Stimulated activated CD4-positive, alpha-beta T cell treated with anti-CD3 and anti-CD28 coated beads, Interleukin-15, amount 100 ng/mL, for 1 hour (primary cell): ENCODE measurements around the gene RAB13.
A peak's percentile ranks its signal among the peaks of the same experiment; 100 is the strongest.

Source experiments
- DNase-seq, 2 donors: peaks; one replicate each; pipeline ENCODE4 v3.0.0-alpha.2; 2020; ENCODE audit warnings: low read depth in 1 of 2, low spot score in 1 of 2

The RAB13 gene

GRCh38 chr1:153957744-153958110, 28.4 kb downstream of the RAB13 start:
- DNase-seq: no peak

DNA sequence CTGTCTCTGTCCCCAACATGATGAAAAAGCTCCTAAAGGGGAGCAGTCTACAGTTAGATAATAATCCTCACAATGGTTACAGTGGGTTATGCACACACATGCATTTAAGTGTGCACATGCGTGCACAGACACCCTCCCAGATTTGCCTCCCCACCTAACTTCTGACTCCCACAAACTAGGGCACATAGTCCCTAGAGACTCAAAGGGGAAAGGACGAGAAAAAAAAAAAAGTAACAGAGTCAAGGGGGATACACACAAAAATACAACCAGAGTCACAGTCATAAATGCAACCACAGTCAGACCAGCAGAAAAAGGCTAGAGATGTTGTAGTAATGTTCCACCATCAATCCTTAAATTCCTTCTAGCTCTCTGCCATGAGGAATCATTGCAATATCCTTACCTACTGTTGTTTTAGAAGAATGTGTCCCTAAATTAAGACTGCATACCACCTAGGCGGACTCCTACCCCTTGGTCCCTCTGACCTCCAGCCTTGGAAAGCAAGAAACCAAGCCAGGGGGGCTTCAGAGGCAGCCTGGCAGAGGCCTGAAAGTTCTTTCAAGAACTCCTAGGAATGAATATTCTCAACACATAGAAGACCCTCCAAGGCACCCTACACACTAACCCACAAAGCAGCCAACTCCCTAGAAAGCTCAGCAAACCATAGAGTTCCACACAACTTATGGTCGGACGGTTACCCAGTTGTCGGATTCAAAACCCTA, 29.0 kb downstream of the RAB13 start:
- no peak for DNase-seq

GRCh38 chr1:153954826-153955225, 31.3 kb downstream of the RAB13 start:
- DNase-seq: no peak

DNA sequence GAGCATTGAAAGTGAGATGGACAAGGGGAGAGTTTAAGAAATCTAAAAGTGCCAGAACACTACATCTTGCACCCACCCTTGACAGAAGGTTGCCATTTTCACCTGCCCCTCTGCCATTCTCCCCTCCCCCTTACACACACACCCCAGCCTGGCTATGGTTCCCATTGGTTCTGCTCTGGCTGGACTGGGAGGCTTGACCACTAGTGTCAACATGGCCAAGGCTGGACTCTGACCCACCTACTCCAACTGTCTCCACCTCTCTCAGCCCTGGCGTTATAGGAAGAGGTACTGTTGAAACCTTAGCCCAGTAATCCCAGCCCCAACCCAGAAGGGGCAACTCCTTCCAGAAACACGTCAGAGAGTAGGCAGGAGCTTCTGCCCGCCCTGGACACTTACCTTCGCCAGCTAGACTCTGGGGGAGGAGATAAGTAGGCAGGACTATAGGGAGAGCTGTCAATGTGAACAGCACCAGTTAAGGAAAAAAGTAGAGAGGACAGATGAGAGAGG, 32.2 kb downstream of the RAB13 start:
- DNase-seq: no peak

- DNase-seq: no peak
Observed at GRCh38 chr1:153951801-153952200, 34.3 kb downstream of the RAB13 start.

DNA sequence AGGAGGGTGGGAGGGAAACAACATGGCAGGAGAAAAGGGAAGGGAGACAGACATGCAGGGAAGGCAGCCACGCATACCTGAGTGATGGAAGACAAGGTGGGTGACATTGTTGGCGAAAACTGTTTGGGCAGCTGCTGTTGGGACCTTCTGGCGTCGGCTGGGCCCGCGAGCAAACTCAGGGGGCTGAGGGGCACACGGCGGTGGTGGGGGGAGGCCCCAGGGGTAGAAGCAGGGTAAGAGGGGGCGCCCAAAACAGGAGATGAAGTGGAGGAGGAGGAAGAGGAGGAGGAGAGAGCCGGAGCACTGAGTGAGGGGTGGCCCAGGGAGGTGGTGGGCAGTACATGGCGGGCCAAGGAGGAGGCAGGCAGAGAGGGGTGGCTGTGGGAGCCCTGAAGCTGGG, 35.0 kb downstream of the RAB13 start:
- no peak for DNase-seq

DNA sequence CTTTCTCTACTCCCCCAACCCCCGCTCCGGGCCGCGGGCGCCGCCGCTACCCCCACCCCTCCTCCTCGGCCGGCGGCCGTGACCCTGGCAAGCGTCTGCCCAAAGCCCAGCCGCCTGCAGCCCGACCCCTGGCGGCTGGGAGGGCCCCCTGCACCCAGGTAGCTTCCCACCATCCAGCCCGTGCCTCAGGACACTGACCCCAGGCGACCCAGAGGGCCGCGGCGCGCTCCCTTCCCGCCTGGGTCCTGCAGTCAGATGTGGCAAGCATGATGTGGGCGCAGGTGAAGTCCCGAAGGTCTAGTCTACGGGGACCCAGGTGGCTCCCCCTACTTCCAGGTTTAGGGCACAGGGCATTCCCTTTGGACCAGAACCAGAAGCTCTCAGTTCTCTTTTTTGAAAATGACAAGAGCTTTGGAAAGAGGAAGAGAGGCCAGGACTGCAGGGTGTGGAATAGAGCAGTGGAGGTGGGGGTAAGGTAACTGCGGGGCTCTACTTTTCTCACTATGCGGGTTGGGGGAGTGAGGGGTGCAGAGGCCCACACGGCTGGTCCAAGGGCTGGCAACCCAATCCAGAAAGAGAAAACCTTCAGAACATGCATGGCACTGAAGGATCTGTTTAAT, 39.4 kb downstream of the RAB13 start, which contains the start of gene DENND4B:
Gene DENND4B (minus strand): TSS at position 97 of the 620 bp plus-strand sequence. CDS start 2,344 bp downstream, outside the sequence.
- peak; percentile 51 to 69 for DNase-seq

DNA sequence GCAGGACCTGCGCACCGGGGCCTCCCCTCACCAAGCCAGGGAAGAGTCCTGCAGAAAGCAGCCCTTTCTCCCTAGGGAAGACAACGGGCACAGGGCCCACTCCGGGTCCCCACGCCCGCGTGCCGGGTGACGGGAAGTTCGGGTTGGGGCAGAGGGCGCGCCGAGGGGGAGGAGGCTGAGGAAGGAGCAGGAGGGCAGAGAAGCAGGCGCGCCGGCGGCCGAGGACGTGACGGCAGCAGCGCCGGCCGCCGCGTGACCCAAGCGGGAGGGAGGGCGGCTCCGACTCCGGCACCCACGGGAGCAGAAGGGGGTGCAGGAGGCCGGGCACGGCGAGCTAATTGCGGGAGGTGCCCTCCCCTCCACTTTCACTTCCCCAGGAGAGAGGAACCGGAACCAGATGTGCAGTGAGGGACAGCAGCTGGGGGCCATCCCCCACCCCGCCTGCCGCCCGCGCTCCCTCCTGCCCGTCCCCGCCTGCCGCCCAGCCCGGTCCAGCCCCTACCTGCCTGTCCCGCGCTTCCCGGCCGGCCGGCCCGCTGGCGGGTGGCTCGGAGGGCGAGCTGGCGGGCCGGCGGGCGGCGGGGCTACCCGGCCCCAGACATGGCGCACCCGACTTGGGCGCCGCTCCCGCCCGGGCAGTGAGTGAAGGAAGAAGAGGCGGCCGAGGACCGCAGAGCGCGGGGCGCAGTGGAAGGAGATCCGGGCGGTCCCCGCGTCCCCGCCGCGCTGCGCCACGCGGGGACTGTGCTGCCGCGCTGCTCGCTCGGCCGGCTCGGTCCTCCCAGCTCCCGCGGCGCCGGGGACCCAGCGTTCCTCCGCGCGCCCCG, 40.1 kb downstream of the RAB13 start:
- peak; percentile 47 to 50 for DNase-seq

DNA sequence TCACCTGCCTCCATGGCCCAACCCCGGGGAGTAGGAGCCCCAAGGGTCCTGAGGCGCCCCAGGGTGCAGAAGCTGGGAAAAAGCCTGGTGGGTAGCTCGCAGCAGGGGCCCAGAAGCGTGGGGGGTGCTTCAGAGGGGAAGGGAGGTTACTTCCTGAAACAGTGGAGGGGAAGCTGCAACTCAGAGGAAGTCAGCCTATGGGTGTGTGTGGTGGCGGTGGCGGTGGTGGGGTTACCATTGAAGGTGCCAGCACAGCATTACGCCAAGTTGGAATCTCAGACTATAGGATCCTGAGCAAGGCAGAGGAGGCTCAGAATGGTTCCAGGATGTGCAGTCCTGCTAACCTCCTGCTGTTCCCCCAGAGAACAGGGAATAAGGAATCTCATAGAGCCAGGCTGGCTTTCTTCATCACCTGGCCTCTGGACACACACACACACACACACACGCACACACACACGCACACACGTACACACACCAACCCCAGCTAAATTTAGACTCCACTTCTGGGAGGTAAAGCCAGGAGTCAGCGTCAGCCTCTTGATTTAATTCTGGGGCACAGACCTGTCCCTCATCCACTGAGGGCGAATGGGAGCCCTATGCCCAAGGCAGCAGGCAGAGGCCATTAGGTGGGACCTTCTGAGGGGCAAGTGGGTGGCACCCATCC, 40.9 kb downstream of the RAB13 start:
- peak; percentile 44 to 46 for DNase-seq

DNA sequence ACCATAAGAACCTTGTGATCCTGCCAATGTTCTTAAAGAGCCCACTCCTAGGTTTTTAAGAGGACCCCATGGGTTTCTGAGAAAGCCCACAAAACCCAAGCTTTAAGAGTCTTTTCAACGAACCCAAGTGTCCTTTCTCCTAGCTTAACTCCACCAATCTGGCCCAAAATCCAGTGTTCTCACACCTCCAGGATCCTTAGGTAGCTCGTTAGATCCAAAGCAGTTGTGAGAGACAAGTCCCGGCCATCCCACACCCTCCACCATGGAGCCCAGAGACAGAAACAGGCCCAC, 41.4 kb downstream of the RAB13 start:
- DNase-seq: no peak

DNA sequence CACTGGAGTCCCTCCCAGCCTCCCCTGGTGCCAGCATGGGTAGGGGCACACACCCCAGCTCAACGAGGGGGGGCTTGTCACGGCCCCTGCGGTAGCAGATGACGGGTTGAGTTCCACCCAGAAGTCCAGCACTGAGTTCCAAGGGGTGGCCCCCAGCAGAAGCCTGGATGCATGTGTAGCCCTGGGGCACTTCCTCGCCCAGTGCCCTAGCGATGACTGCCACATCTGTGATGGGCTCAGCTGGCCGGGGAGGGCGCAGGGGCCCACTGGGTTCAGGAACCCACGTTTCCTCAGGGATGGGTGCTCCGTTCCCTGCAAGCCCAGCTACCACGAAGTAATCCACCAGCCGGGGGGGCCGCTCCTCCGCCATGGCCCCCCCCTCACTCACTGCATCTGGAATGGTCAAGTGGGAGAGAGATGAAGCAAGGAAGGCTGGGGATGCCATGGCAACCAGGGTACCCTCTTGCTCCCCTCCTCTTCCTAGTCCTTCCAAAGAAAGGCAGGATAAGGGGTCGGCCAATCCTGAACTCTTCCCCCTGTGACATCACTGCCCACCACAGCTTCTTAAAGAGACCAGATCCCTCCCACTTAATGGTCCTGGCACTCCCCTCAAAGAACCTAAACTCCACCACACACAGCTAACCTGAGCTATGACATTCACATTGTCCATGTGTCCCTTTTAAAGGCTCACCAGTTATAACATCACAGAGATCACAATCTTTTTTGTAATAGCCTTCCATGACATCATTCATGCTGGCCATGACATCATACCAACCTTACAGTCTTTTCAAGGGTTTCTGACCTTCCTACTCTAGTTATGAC, 41.9 kb downstream of the RAB13 start:
- DNase-seq: no peak

- DNase-seq: no peak
Observed at GRCh38 chr1:153942766-153943549, 43.2 kb downstream of the RAB13 start.

- DNase-seq: no peak
Observed at GRCh38 chr1:153941826-153942725, 44.1 kb downstream of the RAB13 start.

GRCh38 chr1:153940756-153941155, 45.4 kb downstream of the RAB13 start:
- no peak for DNase-seq

GRCh38 chr1:153939476-153939875, 46.7 kb downstream of the RAB13 start:
- DNase-seq: no peak

DNA sequence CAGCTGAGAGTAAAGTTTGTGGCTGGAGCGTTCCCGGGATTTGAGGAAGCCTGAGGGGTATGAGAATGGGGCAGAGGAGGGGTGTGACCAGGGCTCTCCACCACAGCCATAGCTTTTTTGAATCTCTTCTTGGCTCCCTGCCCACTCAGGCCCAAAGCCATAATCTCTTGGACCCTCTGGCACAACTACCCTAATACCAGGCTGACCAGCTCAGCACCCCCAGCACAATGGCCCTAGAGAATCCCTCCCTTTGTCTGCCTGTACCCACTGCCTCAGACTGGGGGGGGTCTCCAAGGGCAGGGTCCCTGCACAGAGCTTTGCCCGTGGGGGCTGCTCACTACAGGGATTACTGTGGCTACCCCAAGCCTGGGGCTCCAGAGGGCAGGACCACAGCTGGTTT, 47.1 kb downstream of the RAB13 start:
- no peak for DNase-seq

DNA sequence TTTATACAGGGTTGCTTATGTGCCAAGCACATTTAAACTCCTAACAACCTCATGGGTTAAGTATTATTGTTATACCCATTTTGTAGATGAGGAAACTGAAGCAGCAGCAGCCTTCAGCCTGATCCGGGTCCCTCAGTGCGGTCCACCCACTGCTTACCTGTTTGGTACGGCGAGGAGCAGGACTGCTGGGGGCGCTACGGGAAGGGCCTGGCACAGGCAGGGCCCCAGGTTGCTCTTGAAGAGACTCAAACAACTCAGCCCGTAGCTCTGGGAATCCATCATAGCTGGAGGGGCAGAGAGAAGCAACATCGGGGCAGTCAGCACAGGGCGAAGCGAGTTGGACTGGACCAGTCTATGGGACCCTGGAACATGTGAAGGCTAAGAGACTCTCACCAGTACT, 48.8 kb downstream of the RAB13 start:
- DNase-seq: no peak

GRCh38 chr1:153936011-153936802, 49.9 kb downstream of the RAB13 start:
- DNase-seq: no peak
